ENCODE data around the gene ANKRD12. TPM values are rescaled to one million over a fixed set of nuclear protein-coding genes. Genes with fewer than 3 reads are reported as not detected.
"Not testable (repeated sequence)": the region's sequence is repeated elsewhere in the genome, so short reads cannot be mapped to it uniquely, and the experiment has no call there.

Gene ANKRD12
- 121 and 125 TPM in 2 replicates for total RNA-seq

DNA sequence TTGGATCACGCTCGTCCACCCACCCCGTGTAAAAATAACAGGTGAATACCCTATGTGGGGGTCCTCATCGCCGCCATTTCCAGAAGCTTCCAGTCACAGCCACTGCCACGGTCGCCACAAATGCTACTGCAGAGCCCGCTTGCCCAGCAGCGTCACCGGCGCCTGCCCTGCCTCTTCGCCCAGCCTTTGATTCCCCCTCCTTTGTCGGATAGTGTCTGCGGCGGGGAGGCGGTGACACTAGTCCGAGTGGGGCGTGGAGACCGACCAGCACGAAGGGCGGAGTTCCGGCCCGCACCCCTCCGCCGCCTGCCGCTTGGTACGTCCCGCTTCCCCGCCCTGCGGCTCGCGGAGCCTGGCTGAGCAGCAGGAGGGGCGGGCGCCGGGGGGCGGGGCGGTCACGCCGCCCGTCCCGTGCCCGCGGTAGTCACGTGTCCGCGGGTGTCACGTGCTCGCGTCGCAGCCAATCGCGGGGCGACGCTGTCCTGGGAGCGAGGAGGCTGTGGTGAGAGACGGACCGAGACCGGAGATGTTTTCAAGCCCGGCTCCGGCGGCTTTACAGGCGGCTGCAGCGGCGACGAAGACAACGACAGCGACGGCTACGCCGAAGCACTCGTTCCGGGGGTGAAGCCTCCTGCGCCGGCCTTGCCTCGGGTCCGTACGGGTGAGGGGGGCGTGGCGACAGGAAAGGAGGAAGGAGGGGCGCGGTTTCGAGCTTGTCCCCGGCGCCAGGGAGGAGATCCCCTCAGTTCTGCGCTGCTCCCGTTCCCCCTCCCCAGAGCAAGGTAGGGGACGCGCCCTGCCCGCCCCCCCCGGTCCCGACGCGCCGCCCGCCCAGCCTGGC lies at the start of gene ANKRD12:
ANKRD12 (plus strand) TSS at position 467 of the 841 bp plus-strand sequence. CDS start 45,652 bp downstream, outside the sequence.
- H3K9me3 Mint-ChIP-seq = no peaks in the 10 kb centered on the region
- no peaks in the 10 kb centered on the region for H3K27me3 Mint-ChIP-seq
- peak within 1 kb of the TSS; percentile 98 for H3K4me3 Mint-ChIP-seq
- ChIA-PET CTCF (interaction anchor here (0.9 to 1.5 kb wide), 7 partner anchors 18 to 380 kb away, joined by 3 to 6 read pairs (median 3); partner anchors contain the start of gene NDUFV2), POLR2A (interaction anchor here (0.7 to 11.4 kb wide), 25 partner anchors 10 to 575 kb away, joined by 3 to 257 read pairs (median 5); partner anchors contain the start of genes NDUFV2, RAB12 and TWSG1)
- peak; percentile 75 for ATAC-seq (ENCODE audit: low read depth)
- intact Hi-C loops (cut with micrococcal nuclease) = loop anchor here (1.0 to 5.0 kb wide), 10 partner anchors 9 to 776 kb away; partner anchors contain the start of genes MTCL1, NDUFV2, RAB12 and RALBP1
- peaks cover 62% of the 10 kb centered on the region for H3K4me1 Mint-ChIP-seq
- peaks cover 55% of the 10 kb centered on the region for H3K36me3 Mint-ChIP-seq (ENCODE audit: low read depth)
- TF ChIP-seq, protein P1, sequence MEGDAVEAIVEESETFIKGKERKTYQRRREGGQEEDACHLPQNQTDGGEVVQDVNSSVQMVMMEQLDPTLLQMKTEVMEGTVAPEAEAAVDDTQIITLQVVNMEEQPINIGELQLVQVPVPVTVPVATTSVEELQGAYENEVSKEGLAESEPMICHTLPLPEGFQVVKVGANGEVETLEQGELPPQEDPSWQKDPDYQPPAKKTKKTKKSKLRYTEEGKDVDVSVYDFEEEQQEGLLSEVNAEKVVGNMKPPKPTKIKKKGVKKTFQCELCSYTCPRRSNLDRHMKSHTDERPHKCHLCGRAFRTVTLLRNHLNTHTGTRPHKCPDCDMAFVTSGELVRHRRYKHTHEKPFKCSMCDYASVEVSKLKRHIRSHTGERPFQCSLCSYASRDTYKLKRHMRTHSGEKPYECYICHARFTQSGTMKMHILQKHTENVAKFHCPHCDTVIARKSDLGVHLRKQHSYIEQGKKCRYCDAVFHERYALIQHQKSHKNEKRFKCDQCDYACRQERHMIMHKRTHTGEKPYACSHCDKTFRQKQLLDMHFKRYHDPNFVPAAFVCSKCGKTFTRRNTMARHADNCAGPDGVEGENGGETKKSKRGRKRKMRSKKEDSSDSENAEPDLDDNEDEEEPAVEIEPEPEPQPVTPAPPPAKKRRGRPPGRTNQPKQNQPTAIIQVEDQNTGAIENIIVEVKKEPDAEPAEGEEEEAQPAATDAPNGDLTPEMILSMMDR (IDR thresholded peaks at IDR 0.05) = no peak
- peak within 1 kb of the TSS; percentile 99 for H3K27ac Mint-ChIP-seq
- peak; percentile 98 for DNase-seq

DNA sequence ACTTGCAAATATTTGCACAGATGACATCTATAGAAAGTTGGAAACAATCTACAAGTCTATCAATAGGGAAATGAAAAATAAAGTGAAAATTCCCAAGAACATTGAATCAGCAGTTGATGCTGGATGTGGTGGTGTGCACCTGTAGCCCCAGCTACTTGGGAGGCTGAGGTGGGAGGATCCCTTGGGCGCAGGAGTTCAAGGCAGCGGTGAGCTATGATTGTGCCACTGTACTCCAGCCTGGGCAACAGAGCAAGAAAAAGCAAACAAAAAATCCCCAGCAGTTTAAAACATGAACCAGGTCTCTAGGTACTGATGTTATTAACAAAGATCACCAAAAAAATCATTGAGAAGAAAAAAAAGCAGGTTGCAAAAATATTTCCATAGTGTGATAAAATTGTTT lies 49.4 kb upstream of the ANKRD12 start:
- POLR2A ChIA-PET = no interaction called here

DNA sequence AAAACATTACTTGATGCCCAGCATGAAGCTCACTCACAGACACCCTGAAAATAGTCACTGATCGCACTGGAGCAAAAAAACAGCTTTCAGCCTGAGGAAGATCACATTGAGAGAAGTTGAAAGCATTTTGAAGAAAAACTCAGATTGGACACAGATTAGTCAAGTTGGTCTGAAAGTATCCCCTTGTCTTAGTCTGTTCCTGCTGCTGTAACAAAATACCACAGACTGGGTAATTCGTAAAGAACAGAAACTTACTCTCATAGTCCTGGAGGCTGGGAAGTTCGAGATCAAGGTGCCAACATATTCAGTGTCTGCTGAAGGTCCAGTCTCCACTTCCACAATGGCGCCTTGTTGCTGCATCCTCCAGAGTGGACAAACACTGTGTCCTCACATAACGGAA lies 48.3 kb upstream of the ANKRD12 start:
- Mint-ChIP-seq H3K27me3 (no peaks in the 10 kb centered on the region), H3K4me1 (peaks cover 13% of the 10 kb centered on the region), H3K36me3 (ENCODE audit: low read depth) (no peaks in the 10 kb centered on the region), H3K27ac (no peak overlapping the region), H3K4me3 (no peak overlapping the region), H3K9me3 (no peaks in the 10 kb centered on the region)
- intact Hi-C loops (cut with micrococcal nuclease) = no loop called here
- no peak for DNase-seq
- TF ChIP-seq, protein P1 (IDR thresholded peaks at IDR 0.05) = no peak
- ChIA-PET CTCF (interaction anchor here (1.3 kb wide), 1 partner anchor 15 kb away, joined by 3 read pairs; no protein-coding TSS in a partner anchor), POLR2A (no interaction called here)
- ATAC-seq (ENCODE audit: low read depth) = no peak

More for the DNA sequence above, 49.4 kb upstream of the ANKRD12 start:
- CTCF ChIA-PET = interaction anchor here (1.3 kb wide), 1 partner anchor 13 kb away, joined by 3 read pairs; no protein-coding TSS in a partner anchor
- TF ChIP-seq, protein P1 (IDR thresholded peaks at IDR 0.05) = no peak
- intact Hi-C loops (cut with micrococcal nuclease) = no loop called here
- no peak for ATAC-seq (ENCODE audit: low read depth)
- H3K27me3 Mint-ChIP-seq = no peaks in the 10 kb centered on the region
- H3K4me1 Mint-ChIP-seq = peaks cover 22% of the 10 kb centered on the region
- no peak for DNase-seq
- H3K9me3 Mint-ChIP-seq = no peaks in the 10 kb centered on the region
- H3K4me3 Mint-ChIP-seq = no peak overlapping the region
- H3K27ac Mint-ChIP-seq = no peak overlapping the region
- H3K36me3 Mint-ChIP-seq (ENCODE audit: low read depth) = no peaks in the 10 kb centered on the region

DNA sequence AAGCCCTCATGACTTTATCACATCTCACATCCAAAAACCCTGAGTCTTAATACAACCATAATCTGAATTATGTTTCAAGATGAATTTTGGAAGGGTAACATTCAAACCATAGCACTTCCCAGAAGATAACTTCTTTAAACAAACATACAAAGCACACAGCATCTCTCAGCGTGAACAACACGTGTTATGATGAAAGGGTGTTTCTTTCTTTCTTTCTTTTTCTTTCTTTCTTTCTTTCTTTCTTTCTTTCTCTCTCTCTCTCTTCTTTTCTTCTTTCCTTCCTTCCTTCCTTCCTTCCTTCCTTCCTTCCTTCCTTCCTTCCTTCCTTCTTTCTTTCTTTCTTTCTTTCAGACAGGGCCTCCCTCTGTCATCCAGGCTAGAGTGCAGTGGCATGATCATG lies 47.9 kb upstream of the ANKRD12 start:
- not testable (repeated sequence) for H3K9me3 Mint-ChIP-seq

DNA sequence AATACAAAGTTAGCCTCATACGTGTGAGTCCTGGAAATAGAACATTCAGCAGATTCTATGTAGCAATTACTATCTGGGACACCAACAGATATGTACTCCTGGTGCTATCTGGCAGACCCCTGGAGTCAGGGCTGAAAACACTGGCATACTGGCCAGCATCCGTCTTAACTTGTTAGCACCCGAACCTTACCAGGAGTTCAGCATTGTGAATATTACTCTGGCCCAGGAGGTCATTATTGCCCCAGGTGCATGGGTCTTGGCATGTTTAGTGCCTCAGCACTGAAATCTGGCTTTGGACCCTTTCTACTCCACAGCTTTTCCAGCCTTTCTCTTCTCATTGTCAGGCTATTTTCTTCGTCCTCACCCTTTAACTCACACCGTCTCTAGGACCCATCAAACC lies 46.0 kb upstream of the ANKRD12 start:
- peaks cover 16% of the 10 kb centered on the region for H3K4me1 Mint-ChIP-seq
- POLR2A ChIA-PET = interaction anchor here (0.6 kb wide), 1 partner anchor 18 kb away, joined by 3 read pairs; no protein-coding TSS in a partner anchor
- H3K36me3 Mint-ChIP-seq (ENCODE audit: low read depth) = no peaks in the 10 kb centered on the region
- TF ChIP-seq, protein P1 (IDR thresholded peaks at IDR 0.05) = no peak
- no peak overlapping the region for H3K27ac Mint-ChIP-seq
- intact Hi-C loops (cut with micrococcal nuclease) = no loop called here
- CTCF ChIA-PET = no interaction called here
- no peak overlapping the region for H3K4me3 Mint-ChIP-seq
- no peaks in the 10 kb centered on the region for H3K9me3 Mint-ChIP-seq
- no peak for ATAC-seq (ENCODE audit: low read depth)
- no peaks in the 10 kb centered on the region for H3K27me3 Mint-ChIP-seq
- DNase-seq = no peak

More for the DNA sequence above, 47.9 kb upstream of the ANKRD12 start:
- H3K27me3 Mint-ChIP-seq; H3K36me3 Mint-ChIP-seq (ENCODE audit: low read depth); intact Hi-C loops (cut with micrococcal nuclease); ATAC-seq (ENCODE audit: low read depth); H3K4me3 Mint-ChIP-seq; DNase-seq; POLR2A ChIA-PET; H3K27ac Mint-ChIP-seq; CTCF ChIA-PET; H3K4me1 Mint-ChIP-seq: not testable (repeated sequence)

Measured in activated B cell treated with CpG ODN at 0.5 μM for 24 hours (primary cell).